ENCODE results near the gene MAP4K1.
"Not testable (repeated sequence)": the region's sequence is repeated elsewhere in the genome, so short reads cannot be mapped to it uniquely, and the experiment has no call there.

Gene MAP4K1

DNA sequence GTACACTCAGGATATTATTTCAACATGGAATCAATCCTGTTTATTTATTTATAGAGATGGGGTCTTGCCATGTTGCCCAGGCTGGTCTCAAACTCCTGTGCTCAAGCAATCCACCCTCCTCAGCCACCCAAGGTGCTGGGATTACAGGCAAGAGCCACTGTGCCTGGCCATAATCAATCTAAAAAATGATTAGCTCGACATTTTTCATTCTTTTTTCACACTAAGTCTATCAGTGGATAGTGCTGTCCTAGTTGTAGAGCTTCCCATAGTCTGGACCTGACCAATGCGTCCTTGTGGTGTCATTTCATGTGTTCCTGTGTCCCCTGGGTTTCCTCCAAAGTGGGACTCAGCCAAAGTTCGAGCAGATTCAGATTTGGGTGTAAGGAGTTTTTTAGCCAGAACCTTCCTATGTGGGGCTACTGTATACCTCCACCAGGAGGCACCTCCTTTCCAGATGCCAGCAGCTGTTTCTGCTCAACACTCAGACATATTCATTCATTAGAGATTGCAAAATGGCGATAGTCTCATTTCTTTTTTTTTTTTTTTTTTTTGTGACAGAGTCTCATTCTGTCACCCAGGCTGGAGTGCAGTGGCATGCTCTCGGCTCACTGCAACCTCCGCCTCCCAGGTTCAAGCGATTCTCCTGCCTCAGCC is 61.1 kb downstream of the MAP4K1 start:
- peak overlapping the region; percentile 64 for H3K27ac ChIP-seq (ENCODE audit: low read length)
- H2AFZ ChIP-seq (ENCODE audit: low read depth, low read length) = no peak overlapping the region
- peak overlapping the region; percentile 63 for H3K4me3 ChIP-seq (ENCODE audit: low read length)
- no peaks in the 10 kb centered on the region for H4K20me1 ChIP-seq (ENCODE audit: insufficient read depth, low read length)
- no peaks in the 10 kb centered on the region for H3K79me2 ChIP-seq (ENCODE audit: low read length)
- H3K4me1 ChIP-seq (ENCODE audit: low read length) = peaks cover 59% of the 10 kb centered on the region
- no peak for TF ChIP-seq EZH2phosphoT487 (IDR thresholded peaks at IDR 0.05; ENCODE audit: low read depth)
- TF ChIP-seq, protein P1, sequence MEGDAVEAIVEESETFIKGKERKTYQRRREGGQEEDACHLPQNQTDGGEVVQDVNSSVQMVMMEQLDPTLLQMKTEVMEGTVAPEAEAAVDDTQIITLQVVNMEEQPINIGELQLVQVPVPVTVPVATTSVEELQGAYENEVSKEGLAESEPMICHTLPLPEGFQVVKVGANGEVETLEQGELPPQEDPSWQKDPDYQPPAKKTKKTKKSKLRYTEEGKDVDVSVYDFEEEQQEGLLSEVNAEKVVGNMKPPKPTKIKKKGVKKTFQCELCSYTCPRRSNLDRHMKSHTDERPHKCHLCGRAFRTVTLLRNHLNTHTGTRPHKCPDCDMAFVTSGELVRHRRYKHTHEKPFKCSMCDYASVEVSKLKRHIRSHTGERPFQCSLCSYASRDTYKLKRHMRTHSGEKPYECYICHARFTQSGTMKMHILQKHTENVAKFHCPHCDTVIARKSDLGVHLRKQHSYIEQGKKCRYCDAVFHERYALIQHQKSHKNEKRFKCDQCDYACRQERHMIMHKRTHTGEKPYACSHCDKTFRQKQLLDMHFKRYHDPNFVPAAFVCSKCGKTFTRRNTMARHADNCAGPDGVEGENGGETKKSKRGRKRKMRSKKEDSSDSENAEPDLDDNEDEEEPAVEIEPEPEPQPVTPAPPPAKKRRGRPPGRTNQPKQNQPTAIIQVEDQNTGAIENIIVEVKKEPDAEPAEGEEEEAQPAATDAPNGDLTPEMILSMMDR (IDR thresholded peaks at IDR 0.05; ENCODE audit: low read depth, low read length) = peak; percentile 67
- H3K9me3 ChIP-seq (ENCODE audit: insufficient read depth, low read length) = no peaks in the 10 kb centered on the region
- H3K9ac ChIP-seq (ENCODE audit: low read length) = peak overlapping the region; percentile 34
- peaks cover 14% of the 10 kb centered on the region for H3K27me3 ChIP-seq (ENCODE audit: low read depth, low read length)
- H3K4me2 ChIP-seq (ENCODE audit: low read length) = peak overlapping the region; percentile 71
- H3K36me3 ChIP-seq (replicated peaks; ENCODE audit: low read depth, low read length) = no peaks in the 10 kb centered on the region

DNA sequence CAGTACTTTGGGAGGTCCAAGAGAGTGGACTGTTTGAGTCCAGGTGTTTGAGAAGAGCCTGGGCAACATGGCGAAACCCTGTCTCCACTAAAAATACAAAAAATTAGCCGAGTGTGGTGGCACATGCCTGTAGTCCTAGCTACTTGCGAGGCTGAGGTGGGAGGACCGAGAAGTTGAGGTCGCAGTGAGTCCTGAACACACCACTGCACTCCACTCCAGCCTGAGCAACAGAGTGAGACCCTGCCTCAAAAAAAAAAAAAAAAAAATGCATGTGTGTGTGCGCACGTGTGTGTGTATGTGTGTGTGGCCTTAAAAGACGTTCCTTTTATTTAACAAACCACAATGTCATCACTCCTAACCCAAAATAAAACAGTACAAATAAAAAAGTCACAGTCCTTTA is 62.6 kb downstream of the MAP4K1 start:
- Histone ChIP-seq H3K4me2 (ENCODE audit: low read length) (peak overlapping the region; percentile 45), H3K79me2 (ENCODE audit: low read length) (no peaks in the 10 kb centered on the region), H3K9ac (ENCODE audit: low read length) (no peak overlapping the region), H3K27me3 (ENCODE audit: low read depth, low read length) (peaks cover 18% of the 10 kb centered on the region), H4K20me1 (ENCODE audit: insufficient read depth, low read length) (no peaks in the 10 kb centered on the region), H3K4me3 (ENCODE audit: low read length) (peak overlapping the region; percentile 2; the same call in 1 of the 2 replicates), H3K27ac (ENCODE audit: low read length) (peak overlapping the region; percentile 4; the same call in 1 of the 2 replicates), H3K36me3 (replicated peaks; ENCODE audit: low read depth, low read length) (no peaks in the 10 kb centered on the region), H2AFZ (ENCODE audit: low read depth, low read length) (no peak overlapping the region), H3K9me3 (ENCODE audit: insufficient read depth, low read length) (no peaks in the 10 kb centered on the region), H3K4me1 (ENCODE audit: low read length) (peaks cover 53% of the 10 kb centered on the region)
- TF ChIP-seq, protein P1 (IDR thresholded peaks at IDR 0.05; ENCODE audit: low read depth, low read length) = no peak
- TF ChIP-seq EZH2phosphoT487 (IDR thresholded peaks at IDR 0.05; ENCODE audit: low read depth) = no peak

DNA sequence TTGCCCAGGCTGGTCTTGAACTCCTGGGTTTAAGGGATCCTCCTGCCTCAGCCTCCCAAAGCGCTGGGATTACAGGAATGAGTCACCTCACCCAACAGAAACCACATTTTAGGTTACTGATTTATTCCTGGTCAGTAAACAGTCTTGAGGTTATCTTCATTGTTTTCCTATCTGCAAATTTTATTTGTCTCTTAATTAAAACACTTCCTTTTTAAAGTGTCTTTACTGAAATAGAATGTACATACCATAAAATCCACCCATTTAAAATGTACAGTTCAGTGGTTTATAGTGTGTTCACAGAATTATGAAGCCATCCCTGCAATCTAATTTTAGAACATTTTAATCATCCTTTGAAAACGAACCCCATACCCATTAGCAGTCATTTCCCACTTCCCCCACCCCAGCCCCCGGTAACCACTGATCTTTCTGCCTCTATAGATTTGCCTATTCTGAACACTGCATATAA is 63.0 kb downstream of the MAP4K1 start:
- Histone ChIP-seq H3K9me3 (ENCODE audit: insufficient read depth, low read length) (no peaks in the 10 kb centered on the region), H3K36me3 (replicated peaks; ENCODE audit: low read depth, low read length) (no peaks in the 10 kb centered on the region), H3K4me3 (ENCODE audit: low read length) (peak overlapping the region; percentile 2; the same call in 1 of the 2 replicates)

DNA sequence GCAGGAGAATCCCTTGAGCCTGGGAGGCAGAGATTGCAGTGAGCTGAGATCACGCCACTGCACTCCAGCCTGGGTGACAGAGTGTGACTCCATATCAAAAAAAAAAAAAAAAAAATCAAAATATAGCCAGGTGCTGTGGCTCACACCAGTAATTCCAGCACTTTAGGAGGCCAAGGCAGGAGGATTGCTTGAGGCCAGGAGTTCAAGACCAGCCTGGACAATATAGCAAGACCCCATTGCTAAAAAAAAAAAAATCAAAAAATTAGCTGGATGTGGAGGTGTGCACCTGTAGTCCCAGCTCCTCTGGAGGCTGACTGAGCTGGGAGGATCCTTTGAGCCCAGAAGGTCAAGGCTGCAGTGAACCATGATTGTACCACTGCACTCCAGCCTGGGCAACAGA is 64.5 kb downstream of the MAP4K1 start:
- H3K27ac ChIP-seq (ENCODE audit: low read length) = not testable (repeated sequence)

More for the DNA sequence above, 63.0 kb downstream of the MAP4K1 start:
- Histone ChIP-seq H2AFZ (ENCODE audit: low read depth, low read length) (no peak overlapping the region), H3K9ac (ENCODE audit: low read length) (no peak overlapping the region), H3K27me3 (ENCODE audit: low read depth, low read length) (peaks cover 21% of the 10 kb centered on the region), H3K4me1 (ENCODE audit: low read length) (peaks cover 48% of the 10 kb centered on the region), H3K79me2 (ENCODE audit: low read length) (no peaks in the 10 kb centered on the region), H3K27ac (ENCODE audit: low read length) (no peak overlapping the region; the same call in none of the 2 replicates), H4K20me1 (ENCODE audit: insufficient read depth, low read length) (no peaks in the 10 kb centered on the region), H3K4me2 (ENCODE audit: low read length) (peak overlapping the region; percentile 45)
- TF ChIP-seq, protein P1 (IDR thresholded peaks at IDR 0.05; ENCODE audit: low read depth, low read length) = no peak
- TF ChIP-seq EZH2phosphoT487 (IDR thresholded peaks at IDR 0.05; ENCODE audit: low read depth) = peak; percentile 45; the same call in 1 of the 2 replicates

More for the DNA sequence above, 64.5 kb downstream of the MAP4K1 start:
- H3K79me2 ChIP-seq (ENCODE audit: low read length); H4K20me1 ChIP-seq (ENCODE audit: insufficient read depth, low read length); H3K4me3 ChIP-seq (ENCODE audit: low read length); H3K4me2 ChIP-seq (ENCODE audit: low read length); H3K9ac ChIP-seq (ENCODE audit: low read length); H3K9me3 ChIP-seq (ENCODE audit: insufficient read depth, low read length); H3K36me3 ChIP-seq (replicated peaks; ENCODE audit: low read depth, low read length); H2AFZ ChIP-seq (ENCODE audit: low read depth, low read length): not testable (repeated sequence)
- H3K4me1 ChIP-seq (ENCODE audit: low read length) = peaks cover 40% of the 10 kb centered on the region
- peaks cover 23% of the 10 kb centered on the region for H3K27me3 ChIP-seq (ENCODE audit: low read depth, low read length)

All from OCI-LY3 (cell line).